Chondrocyte (in vitro differentiated cells): ENCODE data around the gene PSTPIP2. TPM values are rescaled to one million over a fixed set of nuclear protein-coding genes. Genes with fewer than 3 reads are reported as not detected.
A peak's percentile ranks its signal among the peaks of the same experiment; 100 is the strongest.

Experiments used
- DNase-seq: peaks from one replicate; pipeline ENCODE4 v3.0.0; 2021; ENCODE audit warnings: mixed read lengths, low spot score
- H3K27ac Mint-ChIP-seq: one replicate; pipeline ENCODE4 v1.8.0; 2021; ENCODE audit warnings: mild to moderate bottlenecking, moderate library complexity, mixed read lengths; ENCODE audit not compliant: unreplicated experiment
- H3K27me3 Mint-ChIP-seq: 2 replicates; pipeline ENCODE4 v1.8.0; 2021; ENCODE audit warnings: low read depth, mixed read lengths
- H3K36me3 Mint-ChIP-seq: 2 replicates; pipeline ENCODE4 v1.8.0; 2021; ENCODE audit warnings: low read depth, mixed read lengths
- H3K4me1 Mint-ChIP-seq: 2 replicates; pipeline ENCODE4 v1.8.0; 2021; ENCODE audit warnings: low read depth, mild to moderate bottlenecking, mixed read lengths
- H3K4me3 Mint-ChIP-seq: one replicate; pipeline ENCODE4 v1.8.0; 2021; ENCODE audit warnings: mild to moderate bottlenecking, moderate library complexity, mixed read lengths; ENCODE audit not compliant: unreplicated experiment
- H3K9me3 Mint-ChIP-seq: 2 replicates; pipeline ENCODE4 v1.8.0; 2021; ENCODE audit warnings: low read depth, mixed read lengths
- CTCF ChIP-seq: fragments of 200-600 bp; sonication (generic); IDR thresholded peaks from 2 replicates; pipeline ENCODE4 v1.5.0; 2021; ENCODE audit warnings: antibody characterized with exemption, mild to moderate bottlenecking, moderate library complexity
- total RNA-seq: library from RNA; stranded (reverse); gene quantifications from 3 replicates; pipeline ENCODE4 v1.2.1, GENCODE V29; 2021

Gene PSTPIP2
- total RNA-seq, 1 donor from 2014 or later, result 4.5 TPM

GRCh38 chr18:46073474-46074331 is 1.6 kb upstream of the PSTPIP2 start:
- Mint-ChIP-seq H3K4me1 (peaks cover 30% of the 10 kb centered on the region), H3K36me3 (no peaks in the 10 kb centered on the region), H3K27me3 (no peaks in the 10 kb centered on the region), H3K27ac (peak overlapping the region; percentile 49), H3K9me3 (no peaks in the 10 kb centered on the region), H3K4me3 (no peak overlapping the region)
- peak; percentile 88 for TF ChIP-seq CTCF
- no peak for DNase-seq

- Mint-ChIP-seq H3K4me3 (peak overlapping the region; percentile 77), H3K36me3 (no peaks in the 10 kb centered on the region), H3K27me3 (no peaks in the 10 kb centered on the region), H3K27ac (no peak overlapping the region), H3K4me1 (peaks cover 31% of the 10 kb centered on the region), H3K9me3 (no peaks in the 10 kb centered on the region)
- no peak for DNase-seq
- no peak for TF ChIP-seq CTCF
Observed at GRCh38 chr18:46072959-46073358, 899 bp upstream of the PSTPIP2 start.

GRCh38 chr18:46072376-46072867 is 362 bp upstream of the PSTPIP2 start:
- H3K27ac Mint-ChIP-seq, result no peak overlapping the region
- peak overlapping the region; percentile 77 for H3K4me3 Mint-ChIP-seq
- TF ChIP-seq CTCF, result peak; percentile 65
- H3K4me1 Mint-ChIP-seq, result peaks cover 31% of the 10 kb centered on the region
- peaks cover 3% of the 10 kb centered on the region for H3K9me3 Mint-ChIP-seq
- no peaks in the 10 kb centered on the region for H3K36me3 Mint-ChIP-seq
- no peaks in the 10 kb centered on the region for H3K27me3 Mint-ChIP-seq
- DNase-seq, result no peak

GRCh38 chr18:46070815-46071652 is 1.0 kb downstream of the PSTPIP2 start:
- no peak for DNase-seq
- Mint-ChIP-seq H3K4me3 (peak overlapping the region; percentile 68), H3K27me3 (no peaks in the 10 kb centered on the region), H3K4me1 (peaks cover 31% of the 10 kb centered on the region), H3K9me3 (peaks cover 3% of the 10 kb centered on the region), H3K36me3 (no peaks in the 10 kb centered on the region), H3K27ac (no peak overlapping the region)
- no peak for TF ChIP-seq CTCF

GRCh38 chr18:46070232-46070631 is 1.8 kb downstream of the PSTPIP2 start:
- no peak for DNase-seq
- no peak for TF ChIP-seq CTCF
- Mint-ChIP-seq H3K36me3 (no peaks in the 10 kb centered on the region), H3K27me3 (no peaks in the 10 kb centered on the region), H3K4me3 (no peak overlapping the region), H3K9me3 (peaks cover 3% of the 10 kb centered on the region), H3K27ac (no peak overlapping the region), H3K4me1 (peaks cover 31% of the 10 kb centered on the region)
